Omental fat pad (tissue), 4 donors: ENCODE measurements around the gene TRIM5. TPM values are rescaled to one million over a fixed set of nuclear protein-coding genes. Genes with fewer than 3 reads are reported as not detected.

Experiments
- ATAC-seq: fragments of 150-250 bp; one replicate; pipeline ENCODE4 v1.9.1; 2016; ENCODE audit warnings: mild to moderate bottlenecking, moderate library complexity; ENCODE audit not compliant: low FRiP score
- DNase-seq: peaks from one replicate; pipeline ENCODE4 v3.0.0-alpha.2; 2019; ENCODE audit warnings: low spot score
- total RNA-seq, 4 donors: library from RNA; depleted of rRNA; stranded (reverse); fragments of >200 nt; gene quantifications; one replicate each; pipeline ENCODE4 v1.1.0, GENCODE V29; 2016
- TF ChIP-seq, protein P1 (sequence below), 3 donors: fragments of 450-650 bp; IDR thresholded peaks; one replicate each; pipeline ENCODE4 v1.5.1; 2016 to 2017; ENCODE audit warnings: antibody characterized with exemption in 3 of 3, mild to moderate bottlenecking in 3 of 3, moderate library complexity in 2 of 3

TRIM5 gene
- total RNA-seq, 4 donors from 2014 or later, result 18.0 to 24.4 (median 21.1) TPM

DNA sequence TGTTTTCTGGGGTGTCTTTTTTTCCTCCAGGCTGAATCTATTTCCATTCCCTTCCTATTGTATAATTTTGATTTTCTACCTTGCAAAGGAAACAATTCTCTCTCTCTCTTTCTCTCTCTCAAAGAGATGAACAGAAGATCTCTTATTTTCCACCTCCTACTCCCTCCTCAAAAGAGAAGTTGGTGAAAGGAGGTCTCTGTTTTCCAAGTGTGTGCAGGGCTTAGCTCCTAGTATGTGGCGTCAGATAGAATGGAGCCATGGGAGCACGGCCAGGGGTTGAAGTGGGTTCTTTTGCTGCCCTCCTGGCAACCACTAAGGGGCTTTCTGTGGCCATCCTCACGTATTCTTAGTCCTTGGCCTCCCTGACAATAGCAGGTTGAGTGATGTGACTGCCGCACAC lies 59.6 kb downstream of the TRIM5 start:
- TF ChIP-seq, protein P1, sequence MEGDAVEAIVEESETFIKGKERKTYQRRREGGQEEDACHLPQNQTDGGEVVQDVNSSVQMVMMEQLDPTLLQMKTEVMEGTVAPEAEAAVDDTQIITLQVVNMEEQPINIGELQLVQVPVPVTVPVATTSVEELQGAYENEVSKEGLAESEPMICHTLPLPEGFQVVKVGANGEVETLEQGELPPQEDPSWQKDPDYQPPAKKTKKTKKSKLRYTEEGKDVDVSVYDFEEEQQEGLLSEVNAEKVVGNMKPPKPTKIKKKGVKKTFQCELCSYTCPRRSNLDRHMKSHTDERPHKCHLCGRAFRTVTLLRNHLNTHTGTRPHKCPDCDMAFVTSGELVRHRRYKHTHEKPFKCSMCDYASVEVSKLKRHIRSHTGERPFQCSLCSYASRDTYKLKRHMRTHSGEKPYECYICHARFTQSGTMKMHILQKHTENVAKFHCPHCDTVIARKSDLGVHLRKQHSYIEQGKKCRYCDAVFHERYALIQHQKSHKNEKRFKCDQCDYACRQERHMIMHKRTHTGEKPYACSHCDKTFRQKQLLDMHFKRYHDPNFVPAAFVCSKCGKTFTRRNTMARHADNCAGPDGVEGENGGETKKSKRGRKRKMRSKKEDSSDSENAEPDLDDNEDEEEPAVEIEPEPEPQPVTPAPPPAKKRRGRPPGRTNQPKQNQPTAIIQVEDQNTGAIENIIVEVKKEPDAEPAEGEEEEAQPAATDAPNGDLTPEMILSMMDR (IDR thresholded peaks at IDR 0.05), result no peak
- ATAC-seq (peak; percentile 22), DNase-seq (no peak)

DNA sequence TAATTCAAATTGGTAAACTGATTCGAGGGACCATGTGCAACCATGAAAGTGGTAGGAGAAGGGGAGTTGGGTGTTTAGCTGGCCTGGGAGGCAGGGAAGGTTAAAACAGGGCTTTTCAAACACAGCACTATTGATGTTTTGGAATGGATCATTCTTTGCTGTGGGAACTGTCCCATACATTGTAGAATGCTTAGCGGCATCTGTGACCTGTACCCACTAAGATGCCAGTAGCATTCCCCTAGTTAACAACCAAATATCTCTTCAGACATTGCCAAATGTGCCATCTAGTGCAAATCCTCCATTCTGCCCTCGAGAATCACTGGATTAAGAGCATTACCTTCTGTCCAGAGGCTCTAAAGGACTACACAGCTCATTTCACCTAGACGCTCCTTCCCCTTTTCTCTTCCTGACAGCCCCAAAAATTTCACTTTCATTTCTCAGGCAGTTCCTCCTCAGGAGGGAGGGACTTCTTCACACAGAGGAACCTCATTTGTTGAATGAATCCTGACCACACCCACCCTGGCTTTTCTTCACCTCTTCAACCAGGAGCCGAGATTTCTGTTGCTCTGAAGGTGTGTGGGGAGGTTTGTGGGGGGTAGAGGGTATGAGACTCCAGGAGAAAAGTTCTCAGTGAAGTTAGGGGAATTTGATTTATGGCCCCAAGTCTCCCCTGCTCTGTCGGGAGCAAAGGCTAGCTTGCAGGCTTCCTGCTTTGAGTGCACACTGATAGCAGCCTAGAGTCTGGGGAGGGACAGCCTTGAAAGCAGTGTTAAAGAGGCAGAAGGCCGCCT lies 60.2 kb downstream of the TRIM5 start, which contains the start of gene TRIM34:
TSS of gene TRIM34 (plus strand) at position 513 of the 791 bp plus-strand sequence. CDS start 7,331 bp downstream, outside the sequence.
- peak; percentile 95 for ATAC-seq
- no peak for DNase-seq
- TF ChIP-seq, protein P1 (IDR thresholded peaks at IDR 0.05), result no peak

DNA sequence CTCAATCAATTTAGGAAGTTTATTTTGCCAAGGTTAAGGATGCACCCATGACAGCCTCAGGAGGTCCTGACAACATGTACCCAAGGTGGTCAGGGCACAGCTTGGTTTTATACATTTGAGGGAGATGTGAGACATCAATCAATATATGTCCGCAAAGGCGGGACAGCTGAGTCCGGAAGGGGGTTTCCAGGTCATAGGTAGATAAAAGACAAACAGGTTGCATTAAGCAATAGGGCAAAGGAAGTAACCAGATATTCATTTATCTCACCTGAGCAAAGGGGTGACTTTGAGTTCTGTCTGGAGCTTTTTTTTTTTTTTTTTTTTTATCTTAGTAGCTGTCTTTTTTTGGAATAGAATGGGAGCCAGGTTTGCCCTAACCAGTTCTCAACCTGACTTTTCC lies 62.1 kb downstream of the TRIM5 start:
- DNase-seq (no peak), ATAC-seq (no peak)
- TF ChIP-seq, protein P1 (IDR thresholded peaks at IDR 0.05), result no peak

DNA sequence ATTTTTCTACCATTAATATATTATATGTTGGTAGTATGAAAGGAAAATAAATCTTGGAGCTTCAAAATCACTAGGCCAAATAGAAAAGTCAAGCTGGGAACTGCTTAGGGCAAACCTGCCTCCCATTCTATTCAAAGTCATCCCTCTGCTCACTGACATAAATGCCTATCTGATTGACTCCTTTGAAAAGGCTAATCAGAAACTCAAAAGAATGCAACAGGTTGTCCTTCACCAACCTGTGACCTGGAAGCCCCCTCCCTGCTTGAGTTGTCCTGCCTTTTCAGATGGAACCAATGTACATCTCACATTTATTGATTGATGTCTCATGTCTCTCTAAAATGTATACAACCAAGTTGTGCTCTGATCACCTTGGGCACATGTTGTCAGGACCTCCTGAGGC lies 63.3 kb downstream of the TRIM5 start:
- no peak for ATAC-seq
- TF ChIP-seq, protein P1 (IDR thresholded peaks at IDR 0.05), result no peak
- DNase-seq, result no peak

DNA sequence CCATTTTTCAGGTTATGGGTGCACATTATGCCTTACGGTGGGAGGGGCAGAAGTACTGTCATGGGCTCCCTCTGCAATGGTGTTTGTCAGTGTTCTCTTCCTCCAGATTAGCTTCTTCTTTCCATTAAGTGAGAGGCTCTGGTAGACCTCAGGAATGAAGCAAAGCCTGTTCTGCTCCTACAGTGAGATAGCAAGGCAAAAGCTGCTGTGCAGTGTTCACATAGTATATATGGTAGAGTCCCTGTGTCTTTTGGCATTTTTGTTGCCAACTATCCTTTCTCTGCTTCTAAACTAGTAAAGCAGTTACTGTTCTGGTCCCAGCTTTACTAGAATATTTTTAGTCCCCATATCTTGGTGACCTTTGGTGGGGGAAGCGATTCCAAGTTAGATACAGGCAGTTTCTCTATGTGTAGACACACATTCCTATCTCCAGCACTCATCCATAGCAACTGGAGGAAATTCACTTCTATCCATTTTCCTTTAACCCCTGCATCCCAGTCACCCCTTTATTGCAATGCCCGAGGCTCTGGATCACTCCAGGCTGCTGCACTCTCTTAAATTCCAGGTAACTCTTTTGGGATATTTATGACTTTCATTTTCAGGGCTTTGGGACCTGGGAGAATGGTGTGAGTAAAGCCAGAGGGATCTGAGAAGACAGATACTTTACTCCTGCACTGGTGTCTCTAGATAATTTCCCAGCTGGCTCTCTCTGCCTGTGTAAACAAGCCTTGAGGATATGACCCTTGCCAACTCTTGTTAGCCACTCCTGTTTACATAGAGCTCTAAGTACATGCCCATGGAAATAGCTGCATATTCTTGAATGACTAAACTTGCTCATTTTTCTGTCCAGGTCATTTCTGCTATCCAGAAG lies 64.0 kb downstream of the TRIM5 start:
- ATAC-seq (no peak), DNase-seq (no peak)
- TF ChIP-seq, protein P1 (IDR thresholded peaks at IDR 0.05), result no peak

DNA sequence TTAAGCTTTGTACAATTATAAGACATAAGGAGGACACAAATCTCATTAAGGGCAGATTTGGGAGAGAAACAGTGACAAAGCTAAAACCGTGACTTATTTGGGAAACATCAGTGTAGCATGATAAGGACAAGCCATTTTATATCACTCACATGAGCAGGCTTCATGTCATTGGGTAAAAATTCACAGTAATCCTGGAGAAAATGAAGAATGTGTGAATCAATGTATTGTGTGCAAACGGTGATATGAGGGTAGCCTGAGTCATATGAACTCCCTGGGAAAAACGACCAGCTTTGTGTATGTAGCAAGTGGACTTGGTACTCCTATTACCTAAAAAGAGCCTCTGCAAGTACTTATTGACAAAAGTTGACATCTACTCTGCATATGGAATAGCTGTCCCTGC lies 66.1 kb downstream of the TRIM5 start:
- TF ChIP-seq, protein P1 (IDR thresholded peaks at IDR 0.05), result no peak
- no peak for DNase-seq
- ATAC-seq, result no peak

Other genes with a start within 250 kb of the TRIM5 start
- under 1 TPM in 1 of 4 donors, not detected in 3; 0.96 TPM for gene OR51I1, start 243.6 kb downstream of the TRIM5 start, total RNA-seq
- gene OR51I2, start 235.8 kb downstream of the TRIM5 start, total RNA-seq, result not detected
- gene OR52D1, start 196.4 kb downstream of the TRIM5 start, total RNA-seq, result not detected
- 1 to 10 TPM in 2 of 4 donors, under 1 TPM in 2; 0.82 to 1.3 (median 0.98) TPM for gene UBQLN3, start 175.1 kb downstream of the TRIM5 start, total RNA-seq
- gene UBQLNL, start 168.4 kb downstream of the TRIM5 start, total RNA-seq, result 1 to 10 TPM in 2 of 4 donors, under 1 TPM in 2; 0.19 to 1.7 (median 0.81) TPM
- gene OR52H1, start 136.5 kb downstream of the TRIM5 start, total RNA-seq, result 1 to 10 TPM in 1 of 4 donors, under 1 TPM in 1, not detected in 2; 0.48 to 1.8 TPM
- not detected for gene OR52B6, start 104.2 kb downstream of the TRIM5 start, total RNA-seq
- gene TRIM6, start 88.4 kb downstream of the TRIM5 start, total RNA-seq, result 1 to 10 TPM; 1.9 to 3.3 (median 2.8) TPM
- gene TRIM34, start 60.1 kb downstream of the TRIM5 start, total RNA-seq, result 1 to 10 TPM; 3.7 to 9.6 (median 6.6) TPM
- gene TRIM22, start 4.7 kb upstream of the TRIM5 start, total RNA-seq, result 100 to 1,000 TPM in 1 of 4 donors, 10 to 100 TPM in 3; 22.3 to 163 (median 55.7) TPM
- gene OR56B1, start 51.4 kb upstream of the TRIM5 start, total RNA-seq, result under 1 TPM in 1 of 4 donors, not detected in 3; 0.47 TPM
- gene OR52N4, start 69.2 kb upstream of the TRIM5 start, total RNA-seq, result under 1 TPM in 1 of 4 donors, not detected in 3; 0.72 TPM
- 10 to 100 TPM in 1 of 4 donors, not detected in 3; 11.9 TPM for gene OR52N5, start 98.3 kb upstream of the TRIM5 start, total RNA-seq
- gene OR52N1, start 106.2 kb upstream of the TRIM5 start, total RNA-seq, result 10 to 100 TPM in 1 of 4 donors, 1 to 10 TPM in 1, under 1 TPM in 1, not detected in 1; 0.46 to 13.9 (median 2.4) TPM
- not detected for gene OR52N2, start 123.8 kb upstream of the TRIM5 start, total RNA-seq
- gene OR52E6, start 156.8 kb upstream of the TRIM5 start, total RNA-seq, result not detected
- not detected for gene OR52E8, start 172.6 kb upstream of the TRIM5 start, total RNA-seq
- not detected for gene OR52E4, start 195.6 kb upstream of the TRIM5 start, total RNA-seq
- not detected for gene OR52E5, start 208.1 kb upstream of the TRIM5 start, total RNA-seq